Calu3 (cell line): ENCODE results near the gene CARTPT. TPM values are rescaled to one million over a fixed set of nuclear protein-coding genes. Genes with fewer than 3 reads are reported as not detected.

Source experiments
- BruUV-seq: library from RNA; stranded (reverse); fragments of 400-500 nt; replicated peaks from 2 replicates; lab custom pipeline; 2021; lab: Mats Ljungman, UMichigan
- CTCF ChIA-PET: fragments of 300-600 bp; sonication (Branson Sonifier 250); formaldehyde crosslinking; loops from one replicate; lab custom pipeline; 2022; ENCODE audit warnings: antibody characterized with exemption; lab: Charles Lee
- DNase-seq: peaks from one replicate; pipeline ENCODE4 v3.0.0; 2022
- H3K27ac Mint-ChIP-seq: one replicate; pipeline ENCODE4 v1.8.0; 2022; ENCODE audit warnings: mixed read lengths; ENCODE audit not compliant: unreplicated experiment
- H3K27me3 Mint-ChIP-seq: one replicate; pipeline ENCODE4 v1.8.0; 2022; ENCODE audit warnings: mixed read lengths; ENCODE audit not compliant: unreplicated experiment
- H3K36me3 Mint-ChIP-seq: one replicate; pipeline ENCODE4 v1.8.0; 2022; ENCODE audit warnings: mild to moderate bottlenecking, moderate library complexity, mixed read lengths; ENCODE audit not compliant: insufficient read depth, unreplicated experiment
- H3K4me1 Mint-ChIP-seq: one replicate; pipeline ENCODE4 v1.8.0; 2022; ENCODE audit warnings: mild to moderate bottlenecking, low read depth, mixed read lengths; ENCODE audit not compliant: unreplicated experiment
- H3K4me3 Mint-ChIP-seq: one replicate; pipeline ENCODE4 v1.8.0; 2022; ENCODE audit warnings: mild to moderate bottlenecking, low read depth, moderate library complexity, mixed read lengths; ENCODE audit not compliant: unreplicated experiment
- H3K9me3 Mint-ChIP-seq: one replicate; pipeline ENCODE4 v1.8.0; 2022; ENCODE audit warnings: low read depth, mixed read lengths; ENCODE audit not compliant: unreplicated experiment
- intact Hi-C: fragments of 100-400 bp; cut with micrococcal nuclease; formaldehyde crosslinking; loops from one replicate; pipeline ENCODE4 v1.10.0; 2022; ENCODE audit not compliant: unreplicated experiment
- total RNA-seq: library from RNA; stranded (reverse); gene quantifications from 2 replicates; pipeline ENCODE4 v1.2.3, GENCODE V29; 2022
- TF ChIP-seq, protein P1 (sequence below): fragments of 200-600 bp; IDR thresholded peaks from one replicate; pipeline ENCODE4 v1.8.0; 2022; ENCODE audit warnings: antibody characterized with exemption; ENCODE audit not compliant: unreplicated experiment

The CARTPT gene
- total RNA-seq, 1 experiment from 2014 or later = not detected

DNA sequence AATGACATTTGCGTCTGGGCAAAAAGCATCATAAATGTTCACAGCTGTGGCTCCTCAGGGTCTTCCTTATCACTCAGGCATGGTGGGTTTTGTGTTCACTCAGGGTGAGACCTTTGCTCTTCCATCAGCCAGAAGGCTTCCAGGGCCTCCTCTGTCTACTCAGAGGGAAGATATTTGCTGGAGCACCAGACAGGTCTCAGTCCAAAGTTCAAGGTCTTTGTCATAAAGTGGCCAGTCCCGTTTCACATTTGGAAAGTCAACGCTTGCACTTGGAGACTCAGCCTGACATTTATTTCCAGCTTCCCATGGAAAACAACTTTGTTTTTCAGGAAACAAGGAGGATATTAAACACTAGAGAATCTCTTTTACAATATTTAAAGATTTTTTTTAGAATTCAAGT lies 12.2 kb upstream of the CARTPT start:
- TF ChIP-seq, protein P1, sequence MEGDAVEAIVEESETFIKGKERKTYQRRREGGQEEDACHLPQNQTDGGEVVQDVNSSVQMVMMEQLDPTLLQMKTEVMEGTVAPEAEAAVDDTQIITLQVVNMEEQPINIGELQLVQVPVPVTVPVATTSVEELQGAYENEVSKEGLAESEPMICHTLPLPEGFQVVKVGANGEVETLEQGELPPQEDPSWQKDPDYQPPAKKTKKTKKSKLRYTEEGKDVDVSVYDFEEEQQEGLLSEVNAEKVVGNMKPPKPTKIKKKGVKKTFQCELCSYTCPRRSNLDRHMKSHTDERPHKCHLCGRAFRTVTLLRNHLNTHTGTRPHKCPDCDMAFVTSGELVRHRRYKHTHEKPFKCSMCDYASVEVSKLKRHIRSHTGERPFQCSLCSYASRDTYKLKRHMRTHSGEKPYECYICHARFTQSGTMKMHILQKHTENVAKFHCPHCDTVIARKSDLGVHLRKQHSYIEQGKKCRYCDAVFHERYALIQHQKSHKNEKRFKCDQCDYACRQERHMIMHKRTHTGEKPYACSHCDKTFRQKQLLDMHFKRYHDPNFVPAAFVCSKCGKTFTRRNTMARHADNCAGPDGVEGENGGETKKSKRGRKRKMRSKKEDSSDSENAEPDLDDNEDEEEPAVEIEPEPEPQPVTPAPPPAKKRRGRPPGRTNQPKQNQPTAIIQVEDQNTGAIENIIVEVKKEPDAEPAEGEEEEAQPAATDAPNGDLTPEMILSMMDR = no peak
- Mint-ChIP-seq H3K27me3 (no peaks in the 10 kb centered on the region), H3K4me1 (no peaks in the 10 kb centered on the region), H3K36me3 (no peaks in the 10 kb centered on the region), H3K4me3 (no peak overlapping the region), H3K27ac (no peak overlapping the region), H3K9me3 (no peaks in the 10 kb centered on the region)
- CTCF ChIA-PET = no interaction called here
- no peak for DNase-seq
- BruUV-seq = no TSS peak
- intact Hi-C loops = no loop called here

DNA sequence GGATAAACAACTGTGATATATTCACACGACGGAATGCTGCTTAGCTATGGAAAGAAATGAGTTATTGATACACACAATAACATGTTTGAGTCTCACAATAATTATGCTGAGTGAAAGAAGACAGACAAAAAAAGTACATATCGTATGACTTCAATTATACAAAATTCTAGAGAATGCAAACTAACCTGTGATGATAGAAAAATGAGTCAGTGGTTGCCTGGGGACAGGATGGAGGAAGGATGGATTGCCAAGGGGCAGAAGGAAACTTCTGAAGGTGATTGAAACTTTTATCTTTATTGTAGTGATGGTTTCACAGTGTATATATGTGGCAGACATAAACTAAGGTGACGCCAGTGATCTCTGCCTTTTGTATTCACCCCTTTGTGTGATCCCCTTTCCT lies 7.5 kb upstream of the CARTPT start:
- Mint-ChIP-seq H3K4me1 (peaks cover 8% of the 10 kb centered on the region), H3K27ac (no peak overlapping the region), H3K9me3 (no peaks in the 10 kb centered on the region), H3K36me3 (no peaks in the 10 kb centered on the region), H3K4me3 (no peak overlapping the region), H3K27me3 (no peaks in the 10 kb centered on the region)
- DNase-seq = no peak
- TF ChIP-seq, protein P1 = no peak
- intact Hi-C loops = no loop called here
- CTCF ChIA-PET = interaction anchor here (0.6 kb wide), 1 partner anchor 28 kb away, joined by 3 read pairs; no protein-coding TSS in a partner anchor
- BruUV-seq = no TSS peak

DNA sequence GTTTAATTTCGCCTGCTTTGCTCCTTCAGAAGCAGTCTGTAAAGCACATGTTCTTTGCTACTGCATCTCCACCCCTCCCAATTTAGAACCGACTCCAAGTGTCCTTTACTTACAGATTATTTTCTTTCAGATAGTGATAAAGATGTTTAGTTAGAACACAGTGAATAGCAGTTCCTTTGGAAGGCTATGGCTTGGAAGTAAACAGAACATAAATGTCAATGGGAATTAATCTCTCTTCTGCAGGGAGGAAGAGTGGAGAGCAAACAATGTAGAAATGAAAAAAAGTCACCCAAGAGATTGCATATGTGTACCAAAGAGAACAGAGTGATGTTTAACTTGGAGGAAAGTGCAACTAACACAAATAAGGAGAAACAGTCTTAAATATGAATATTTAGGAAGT lies 4.2 kb upstream of the CARTPT start:
- H3K9me3 Mint-ChIP-seq = no peaks in the 10 kb centered on the region
- H3K27me3 Mint-ChIP-seq = no peaks in the 10 kb centered on the region
- H3K4me1 Mint-ChIP-seq = peaks cover 13% of the 10 kb centered on the region
- BruUV-seq = no TSS peak
- DNase-seq = no peak
- intact Hi-C loops = no loop called here
- TF ChIP-seq, protein P1 = no peak
- no peaks in the 10 kb centered on the region for H3K36me3 Mint-ChIP-seq
- no peak overlapping the region for H3K4me3 Mint-ChIP-seq
- no peak overlapping the region for H3K27ac Mint-ChIP-seq
- CTCF ChIA-PET = no interaction called here

DNA sequence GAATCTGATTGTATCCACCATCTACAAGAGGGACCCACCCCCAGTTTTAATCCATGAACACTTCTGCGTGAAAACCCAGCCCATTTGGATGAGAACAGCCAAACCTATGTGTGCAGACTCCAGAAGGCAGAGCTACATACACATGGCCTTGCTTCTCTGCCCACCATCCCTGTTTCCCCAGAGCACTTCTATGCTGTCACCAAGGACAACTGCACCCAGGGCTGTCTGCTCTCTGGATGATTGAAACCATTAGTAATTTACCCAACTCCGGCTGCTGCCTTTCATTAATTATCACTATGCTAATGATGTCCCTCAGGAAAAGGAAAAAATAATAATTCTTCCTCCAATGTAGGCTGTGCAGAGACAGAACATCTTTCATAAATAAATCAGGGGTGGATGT lies 8.9 kb downstream of the CARTPT start:
- H3K9me3 Mint-ChIP-seq = no peaks in the 10 kb centered on the region
- H3K4me1 Mint-ChIP-seq = peaks cover 9% of the 10 kb centered on the region
- intact Hi-C loops = no loop called here
- H3K4me3 Mint-ChIP-seq = no peak overlapping the region
- no peak for DNase-seq
- H3K27ac Mint-ChIP-seq = no peak overlapping the region
- TF ChIP-seq, protein P1 = no peak
- CTCF ChIA-PET = no interaction called here
- no peaks in the 10 kb centered on the region for H3K27me3 Mint-ChIP-seq
- no peaks in the 10 kb centered on the region for H3K36me3 Mint-ChIP-seq
- no TSS peak for BruUV-seq
